ENCODE results near the gene MAPRE2.

Gene MAPRE2

DNA sequence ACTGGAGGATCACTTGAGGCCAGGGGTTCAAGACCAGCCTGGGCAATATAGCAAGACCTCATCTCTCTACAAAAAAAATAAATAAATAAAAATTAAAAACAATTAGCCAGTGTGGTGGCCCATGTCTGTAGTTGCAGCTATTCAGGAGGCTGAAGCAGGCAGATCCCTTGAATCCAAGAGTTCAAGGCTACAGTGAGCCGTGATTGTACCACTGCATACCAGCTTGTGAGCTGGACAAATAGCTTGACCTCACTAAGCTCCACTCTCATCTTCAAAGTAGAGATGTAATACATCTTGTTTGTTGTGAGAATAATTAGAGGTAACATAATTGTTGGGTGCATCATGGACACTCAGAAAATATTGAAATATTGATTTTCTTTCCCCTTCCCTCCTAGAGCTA, 31.1 kb upstream of the MAPRE2 start:
- H3K9me2 ChIP-seq (replicated peaks; ENCODE audit: control insufficient read depth, low read length): no peaks in the 10 kb centered on the region
- H3K4me2 ChIP-seq (ENCODE audit: low read length): no peak overlapping the region
- no peaks in the 10 kb centered on the region for H3K9me3 ChIP-seq (ENCODE audit: control insufficient read depth, insufficient read depth, low read length)
- H3K79me2 ChIP-seq (ENCODE audit: control insufficient read depth, low read length): no peaks in the 10 kb centered on the region
- no peak overlapping the region for H3K27ac ChIP-seq (ENCODE audit: low read depth, low read length)
- no peaks in the 10 kb centered on the region for H3K36me3 ChIP-seq (ENCODE audit: control insufficient read depth, low read length)
- no peak for TF ChIP-seq EZH2phosphoT487 (IDR thresholded peaks at IDR 0.05; ENCODE audit: borderline replicate concordance, low read length)
- TF ChIP-seq, protein P1, sequence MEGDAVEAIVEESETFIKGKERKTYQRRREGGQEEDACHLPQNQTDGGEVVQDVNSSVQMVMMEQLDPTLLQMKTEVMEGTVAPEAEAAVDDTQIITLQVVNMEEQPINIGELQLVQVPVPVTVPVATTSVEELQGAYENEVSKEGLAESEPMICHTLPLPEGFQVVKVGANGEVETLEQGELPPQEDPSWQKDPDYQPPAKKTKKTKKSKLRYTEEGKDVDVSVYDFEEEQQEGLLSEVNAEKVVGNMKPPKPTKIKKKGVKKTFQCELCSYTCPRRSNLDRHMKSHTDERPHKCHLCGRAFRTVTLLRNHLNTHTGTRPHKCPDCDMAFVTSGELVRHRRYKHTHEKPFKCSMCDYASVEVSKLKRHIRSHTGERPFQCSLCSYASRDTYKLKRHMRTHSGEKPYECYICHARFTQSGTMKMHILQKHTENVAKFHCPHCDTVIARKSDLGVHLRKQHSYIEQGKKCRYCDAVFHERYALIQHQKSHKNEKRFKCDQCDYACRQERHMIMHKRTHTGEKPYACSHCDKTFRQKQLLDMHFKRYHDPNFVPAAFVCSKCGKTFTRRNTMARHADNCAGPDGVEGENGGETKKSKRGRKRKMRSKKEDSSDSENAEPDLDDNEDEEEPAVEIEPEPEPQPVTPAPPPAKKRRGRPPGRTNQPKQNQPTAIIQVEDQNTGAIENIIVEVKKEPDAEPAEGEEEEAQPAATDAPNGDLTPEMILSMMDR (IDR thresholded peaks at IDR 0.05; ENCODE audit: low read depth, low read length, poor library complexity, severe bottlenecking): no peak
- no peaks in the 10 kb centered on the region for H3K27me3 ChIP-seq (ENCODE audit: control insufficient read depth, low read length)
- peaks cover 11% of the 10 kb centered on the region for H3K4me1 ChIP-seq (ENCODE audit: control insufficient read depth, low read length)
- H3K4me3 ChIP-seq (ENCODE audit: low read length): no peak overlapping the region
- H3F3A ChIP-seq (ENCODE audit: control insufficient read depth, insufficient read depth): 0 out of 2 replicates have a peak, but pooled peaks cover 2% of the 10 kb centered on the region
- H4K20me1 ChIP-seq (ENCODE audit: control insufficient read depth, insufficient read depth, low read depth, low read length): no peaks in the 10 kb centered on the region

DNA sequence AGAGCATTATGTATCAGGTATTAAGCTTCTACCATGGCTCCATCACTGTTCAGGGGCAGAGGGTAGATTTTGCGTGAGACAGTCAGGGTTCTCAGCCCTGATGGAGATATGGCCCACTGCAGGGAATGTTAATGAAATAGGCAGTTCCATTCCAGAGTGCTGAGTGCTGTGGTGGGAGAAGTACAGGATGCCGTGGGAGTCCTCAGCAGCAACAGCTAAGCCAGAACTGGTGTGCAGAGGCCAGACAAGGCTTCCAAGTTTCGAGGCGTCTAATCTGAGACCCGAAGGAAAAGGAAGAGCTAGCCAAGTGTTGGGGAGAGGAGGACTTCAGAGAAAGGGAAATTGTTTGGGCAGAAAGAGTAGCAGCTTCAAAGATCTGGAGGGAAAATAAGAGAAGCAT, 30.2 kb upstream of the MAPRE2 start:
- Histone ChIP-seq H3K27ac (ENCODE audit: low read depth, low read length) (no peak overlapping the region), H3K36me3 (ENCODE audit: control insufficient read depth, low read length) (no peaks in the 10 kb centered on the region), H3K9me2 (replicated peaks; ENCODE audit: control insufficient read depth, low read length) (no peaks in the 10 kb centered on the region), H3F3A (ENCODE audit: control insufficient read depth, insufficient read depth) (no peaks in the 10 kb centered on the region), H3K4me2 (ENCODE audit: low read length) (no peak overlapping the region), H3K27me3 (ENCODE audit: control insufficient read depth, low read length) (no peaks in the 10 kb centered on the region), H3K4me3 (ENCODE audit: low read length) (no peak overlapping the region), H4K20me1 (ENCODE audit: control insufficient read depth, insufficient read depth, low read depth, low read length) (no peaks in the 10 kb centered on the region), H3K9me3 (ENCODE audit: control insufficient read depth, insufficient read depth, low read length) (no peaks in the 10 kb centered on the region), H3K4me1 (ENCODE audit: control insufficient read depth, low read length) (peaks cover 10% of the 10 kb centered on the region), H3K79me2 (ENCODE audit: control insufficient read depth, low read length) (no peaks in the 10 kb centered on the region)
- no peak for TF ChIP-seq EZH2phosphoT487 (IDR thresholded peaks at IDR 0.05; ENCODE audit: borderline replicate concordance, low read length)
- TF ChIP-seq, protein P1 (IDR thresholded peaks at IDR 0.05; ENCODE audit: low read depth, low read length, poor library complexity, severe bottlenecking): no peak

- Histone ChIP-seq H3K27ac (ENCODE audit: low read depth, low read length) (no peak overlapping the region), H3K4me1 (ENCODE audit: control insufficient read depth, low read length) (peaks cover 10% of the 10 kb centered on the region), H3K79me2 (ENCODE audit: control insufficient read depth, low read length) (no peaks in the 10 kb centered on the region), H3K9me2 (replicated peaks; ENCODE audit: control insufficient read depth, low read length) (no peaks in the 10 kb centered on the region), H3K27me3 (ENCODE audit: control insufficient read depth, low read length) (no peaks in the 10 kb centered on the region), H3K4me3 (ENCODE audit: low read length) (no peak overlapping the region), H3F3A (ENCODE audit: control insufficient read depth, insufficient read depth) (no peaks in the 10 kb centered on the region), H3K9me3 (ENCODE audit: control insufficient read depth, insufficient read depth, low read length) (no peaks in the 10 kb centered on the region), H3K4me2 (ENCODE audit: low read length) (no peak overlapping the region), H3K36me3 (ENCODE audit: control insufficient read depth, low read length) (no peaks in the 10 kb centered on the region), H4K20me1 (ENCODE audit: control insufficient read depth, insufficient read depth, low read depth, low read length) (no peaks in the 10 kb centered on the region)
- TF ChIP-seq EZH2phosphoT487 (IDR thresholded peaks at IDR 0.05; ENCODE audit: borderline replicate concordance, low read length): no peak
- TF ChIP-seq, protein P1 (IDR thresholded peaks at IDR 0.05; ENCODE audit: low read depth, low read length, poor library complexity, severe bottlenecking): no peak
These were observed 21.3 kb upstream of the MAPRE2 start for GRCh38 chr18:35019933-35020332.
